ENCODE data around the gene RHOF. TPM values are rescaled to one million over a fixed set of nuclear protein-coding genes. Genes with fewer than 3 reads are reported as not detected.

The RHOF gene
- total RNA-seq, 1 experiment from 2014 or later, result 29.1 TPM

- H3K9me3 ChIP-seq (ENCODE audit: control insufficient read depth, low read depth, low read length), result no peaks in the 10 kb centered on the region
- H3K14ac ChIP-seq (ENCODE audit: insufficient read depth, low read length), result no peak overlapping the region
- TF ChIP-seq, protein P1, sequence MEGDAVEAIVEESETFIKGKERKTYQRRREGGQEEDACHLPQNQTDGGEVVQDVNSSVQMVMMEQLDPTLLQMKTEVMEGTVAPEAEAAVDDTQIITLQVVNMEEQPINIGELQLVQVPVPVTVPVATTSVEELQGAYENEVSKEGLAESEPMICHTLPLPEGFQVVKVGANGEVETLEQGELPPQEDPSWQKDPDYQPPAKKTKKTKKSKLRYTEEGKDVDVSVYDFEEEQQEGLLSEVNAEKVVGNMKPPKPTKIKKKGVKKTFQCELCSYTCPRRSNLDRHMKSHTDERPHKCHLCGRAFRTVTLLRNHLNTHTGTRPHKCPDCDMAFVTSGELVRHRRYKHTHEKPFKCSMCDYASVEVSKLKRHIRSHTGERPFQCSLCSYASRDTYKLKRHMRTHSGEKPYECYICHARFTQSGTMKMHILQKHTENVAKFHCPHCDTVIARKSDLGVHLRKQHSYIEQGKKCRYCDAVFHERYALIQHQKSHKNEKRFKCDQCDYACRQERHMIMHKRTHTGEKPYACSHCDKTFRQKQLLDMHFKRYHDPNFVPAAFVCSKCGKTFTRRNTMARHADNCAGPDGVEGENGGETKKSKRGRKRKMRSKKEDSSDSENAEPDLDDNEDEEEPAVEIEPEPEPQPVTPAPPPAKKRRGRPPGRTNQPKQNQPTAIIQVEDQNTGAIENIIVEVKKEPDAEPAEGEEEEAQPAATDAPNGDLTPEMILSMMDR (conservative IDR thresholded peaks at IDR 0.05), result no peak
- no peak overlapping the region for H2BK5ac ChIP-seq (ENCODE audit: insufficient read length, low read length)
- peaks cover 9% of the 10 kb centered on the region for H3K23me2 ChIP-seq (ENCODE audit: insufficient read length, low read depth, low read length, poor library complexity, severe bottlenecking)
- H4K8ac ChIP-seq (replicated peaks; ENCODE audit: insufficient read length, low read depth, low read length), result no peak overlapping the region
- H3K79me2 ChIP-seq (ENCODE audit: insufficient read depth, low read length), result no peaks in the 10 kb centered on the region
- no peak overlapping the region for H2AFZ ChIP-seq (ENCODE audit: low read length)
- peak overlapping the region in 1 of 3 experiments; percentile 40; a peak in 2 of 7 replicates for H3K27ac Mint-ChIP-seq
- H3K27ac ChIP-seq (ENCODE audit: insufficient read length, low read depth, low read length), result no peak overlapping the region
- no peak overlapping the region for H4K5ac ChIP-seq (ENCODE audit: insufficient read length, low read depth, low read length)
- H3K9me3 Mint-ChIP-seq, result no peaks in the 10 kb centered on the region; a peak in 1 of 5 replicates
- peaks cover 2% of the 10 kb centered on the region; the same call in 1 of the 2 replicates for H3K4me1 ChIP-seq (ENCODE audit: insufficient read depth, low read length)
- H3K4me3 Mint-ChIP-seq, result no peak overlapping the region
- H3K79me1 ChIP-seq (ENCODE audit: insufficient read depth, low read depth, low read length, poor library complexity, severe bottlenecking), result peaks cover 2% of the 10 kb centered on the region
- H3K18ac ChIP-seq (ENCODE audit: insufficient read length, low read depth, low read length), result no peak overlapping the region
- no peaks in the 10 kb centered on the region for H3K27me3 ChIP-seq (ENCODE audit: insufficient read depth, low read length)
- H2BK15ac ChIP-seq (ENCODE audit: low read depth, low read length), result no peak overlapping the region
- no peaks in the 10 kb centered on the region for H4K20me1 ChIP-seq (ENCODE audit: control insufficient read depth, insufficient read depth, insufficient read length)
- no peak overlapping the region for H4K91ac ChIP-seq (ENCODE audit: insufficient read length, low read depth, low read length)
- no peak overlapping the region for H2BK20ac ChIP-seq (ENCODE audit: low read depth, low read length, poor library complexity, severe bottlenecking)
- H3K4ac ChIP-seq (ENCODE audit: low read depth, low read length), result no peak overlapping the region
- no peak overlapping the region for H2BK12ac ChIP-seq (ENCODE audit: insufficient read length, low read depth, low read length)
- WGBS (ENCODE audit: extremely low coverage, insufficient read length, low lambda C conversion rate), result no CpG with 5 or more reads among the region's 8 CpGs
- H3K27me3 Mint-ChIP-seq (ENCODE audit: low read depth), result no peaks in the 10 kb centered on the region
- H3K9ac ChIP-seq (ENCODE audit: extremely low read depth, insufficient read length, low read length), result no peak overlapping the region
- H2AK5ac ChIP-seq (ENCODE audit: insufficient read length, low read length), result no peak overlapping the region
- no peak overlapping the region for H3K4me2 ChIP-seq (ENCODE audit: insufficient read depth, insufficient read length, low read length)
- peaks cover 14 to 50% (median 39%) of the 10 kb centered on the region in 3 experiments for H3K36me3 Mint-ChIP-seq (ENCODE audit: insufficient read depth in 1 of 3, low read depth in 3 of 3)
- H2BK120ac ChIP-seq (ENCODE audit: low read depth, low read length, poor library complexity, severe bottlenecking), result no peak overlapping the region
- no peak overlapping the region for H3T11ph ChIP-seq (ENCODE audit: low read length)
- H3K56ac ChIP-seq (ENCODE audit: insufficient read length, low read depth, low read length), result no peak overlapping the region
- no peak for DNase-seq
- no peak overlapping the region for H3K23ac ChIP-seq (ENCODE audit: insufficient read length, low read depth, low read length)
- H3K4me1 Mint-ChIP-seq, result peaks cover 32 to 42% of the 10 kb centered on the region in 2 experiments
Observed at GRCh38 chr12:121808623-121809022, 15.1 kb upstream of the RHOF start.
